GM12873 (cell line): ENCODE results near the gene NRP2.

ENCODE experiments used
- TF ChIP-seq, protein P1 (sequence below): IDR thresholded peaks from 2 replicates; pipeline ENCODE4 v1.5.1; 2012; ENCODE audit warnings: low read depth, mild to moderate bottlenecking, moderate library complexity, low read length, control low read depth; ENCODE audit not compliant: insufficient read depth; ENCODE audit errors: missing control alignments

The NRP2 gene

DNA sequence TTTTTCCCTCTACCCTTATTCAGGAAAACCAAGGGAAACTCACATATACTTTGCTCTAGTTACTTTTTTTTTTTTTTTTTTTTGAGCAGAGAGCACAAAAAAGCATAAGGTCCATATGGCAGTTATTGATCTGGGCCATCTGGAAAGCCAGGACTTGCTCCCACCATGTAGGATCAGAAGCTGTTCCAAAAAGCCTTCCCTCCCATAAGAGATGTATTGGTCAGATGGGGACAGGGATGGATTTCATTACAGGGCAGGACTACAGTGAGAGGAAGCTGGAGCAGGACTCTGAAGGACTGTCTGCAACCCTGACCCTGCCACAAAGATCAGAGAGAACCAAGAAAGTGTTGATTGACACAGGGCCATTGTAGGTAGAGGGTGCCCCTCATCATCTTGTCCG lies 57.3 kb downstream of the NRP2 start:
- TF ChIP-seq, protein P1, sequence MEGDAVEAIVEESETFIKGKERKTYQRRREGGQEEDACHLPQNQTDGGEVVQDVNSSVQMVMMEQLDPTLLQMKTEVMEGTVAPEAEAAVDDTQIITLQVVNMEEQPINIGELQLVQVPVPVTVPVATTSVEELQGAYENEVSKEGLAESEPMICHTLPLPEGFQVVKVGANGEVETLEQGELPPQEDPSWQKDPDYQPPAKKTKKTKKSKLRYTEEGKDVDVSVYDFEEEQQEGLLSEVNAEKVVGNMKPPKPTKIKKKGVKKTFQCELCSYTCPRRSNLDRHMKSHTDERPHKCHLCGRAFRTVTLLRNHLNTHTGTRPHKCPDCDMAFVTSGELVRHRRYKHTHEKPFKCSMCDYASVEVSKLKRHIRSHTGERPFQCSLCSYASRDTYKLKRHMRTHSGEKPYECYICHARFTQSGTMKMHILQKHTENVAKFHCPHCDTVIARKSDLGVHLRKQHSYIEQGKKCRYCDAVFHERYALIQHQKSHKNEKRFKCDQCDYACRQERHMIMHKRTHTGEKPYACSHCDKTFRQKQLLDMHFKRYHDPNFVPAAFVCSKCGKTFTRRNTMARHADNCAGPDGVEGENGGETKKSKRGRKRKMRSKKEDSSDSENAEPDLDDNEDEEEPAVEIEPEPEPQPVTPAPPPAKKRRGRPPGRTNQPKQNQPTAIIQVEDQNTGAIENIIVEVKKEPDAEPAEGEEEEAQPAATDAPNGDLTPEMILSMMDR: no peak

DNA sequence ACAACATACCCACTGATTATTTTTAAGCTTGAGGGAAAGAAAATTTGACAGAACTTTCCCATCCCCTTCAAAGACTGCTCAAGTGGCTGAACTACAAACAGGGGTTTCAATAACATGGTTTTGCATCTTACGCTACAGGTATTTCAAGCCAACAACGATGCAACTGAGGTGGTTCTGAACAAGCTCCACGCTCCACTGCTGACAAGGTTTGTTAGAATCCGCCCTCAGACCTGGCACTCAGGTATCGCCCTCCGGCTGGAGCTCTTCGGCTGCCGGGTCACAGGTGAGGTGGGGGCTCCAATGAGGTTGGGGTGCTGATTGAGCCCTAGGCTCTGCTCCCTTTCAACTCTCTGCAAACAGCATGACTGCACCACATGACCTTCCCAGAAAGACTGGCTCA lies 58.1 kb downstream of the NRP2 start:
- TF ChIP-seq, protein P1: no peak

DNA sequence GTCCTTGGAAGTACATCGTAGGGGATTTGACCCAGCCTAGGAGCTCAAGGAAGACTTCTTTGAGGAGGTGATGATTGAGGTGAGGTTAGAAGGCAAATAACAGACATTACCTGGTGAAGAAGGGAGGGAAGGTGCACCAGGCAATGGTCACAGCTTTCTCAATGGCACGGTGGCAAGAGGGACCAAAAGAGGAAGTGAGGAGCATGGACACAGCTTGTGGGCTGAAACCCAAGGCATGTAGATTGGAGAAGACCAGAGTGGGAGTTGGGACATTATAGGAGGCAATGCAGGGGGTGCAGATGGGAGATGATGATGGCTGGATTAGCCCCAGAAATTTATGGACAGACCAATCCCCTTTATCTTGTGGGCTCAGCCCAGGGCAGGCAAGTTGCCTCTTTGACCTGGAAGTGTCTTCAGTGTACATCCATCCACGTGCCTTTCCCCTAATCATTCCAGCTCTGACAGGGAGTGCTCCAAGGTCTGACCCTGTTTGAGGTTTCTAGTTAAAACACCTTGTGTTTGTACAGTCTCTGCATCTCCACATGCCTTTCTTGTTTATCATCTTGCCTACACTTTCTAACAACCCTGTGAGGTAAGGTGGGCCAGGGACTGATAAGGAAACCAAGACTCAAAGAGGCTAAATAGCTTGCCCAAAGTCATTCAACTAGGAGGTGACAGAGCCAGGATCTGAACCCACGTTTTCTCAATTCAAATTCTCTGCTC lies 59.1 kb downstream of the NRP2 start:
- TF ChIP-seq, protein P1: no peak

DNA sequence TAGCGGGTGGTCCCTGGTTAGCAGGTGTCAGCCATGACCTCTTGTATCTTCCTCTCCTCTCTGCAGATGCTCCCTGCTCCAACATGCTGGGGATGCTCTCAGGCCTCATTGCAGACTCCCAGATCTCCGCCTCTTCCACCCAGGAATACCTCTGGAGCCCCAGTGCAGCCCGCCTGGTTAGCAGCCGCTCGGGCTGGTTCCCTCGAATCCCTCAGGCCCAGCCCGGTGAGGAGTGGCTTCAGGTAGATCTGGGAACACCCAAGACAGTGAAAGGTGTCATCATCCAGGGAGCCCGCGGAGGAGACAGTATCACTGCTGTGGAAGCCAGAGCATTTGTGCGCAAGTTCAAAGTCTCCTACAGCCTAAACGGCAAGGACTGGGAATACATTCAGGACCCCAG lies 60.8 kb downstream of the NRP2 start:
- TF ChIP-seq, protein P1: no peak

DNA sequence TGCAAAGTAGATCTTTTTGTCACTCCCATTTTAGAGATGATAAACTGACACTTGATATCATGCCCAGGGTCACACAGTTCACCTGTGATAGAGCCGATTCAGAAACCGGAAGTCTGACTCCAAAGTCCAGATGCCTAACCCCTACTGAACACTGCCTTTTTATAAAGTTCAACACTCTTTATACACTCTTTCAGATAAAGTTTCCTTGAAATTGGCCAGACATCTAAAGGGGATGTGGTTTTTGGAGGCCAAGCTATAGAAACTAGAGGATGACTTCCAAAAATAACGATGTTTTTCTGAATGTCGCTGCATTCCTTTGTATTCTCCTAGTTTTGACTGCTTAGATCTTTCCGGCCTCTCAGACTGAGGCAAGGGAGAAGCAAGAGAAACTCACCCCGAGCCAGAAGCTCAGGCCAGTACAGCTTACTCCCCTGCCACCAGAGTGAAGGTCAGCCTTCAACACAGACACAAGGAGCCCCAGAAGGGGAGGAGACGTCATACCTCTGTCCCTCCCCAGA lies 61.8 kb downstream of the NRP2 start:
- TF ChIP-seq, protein P1: no peak

DNA sequence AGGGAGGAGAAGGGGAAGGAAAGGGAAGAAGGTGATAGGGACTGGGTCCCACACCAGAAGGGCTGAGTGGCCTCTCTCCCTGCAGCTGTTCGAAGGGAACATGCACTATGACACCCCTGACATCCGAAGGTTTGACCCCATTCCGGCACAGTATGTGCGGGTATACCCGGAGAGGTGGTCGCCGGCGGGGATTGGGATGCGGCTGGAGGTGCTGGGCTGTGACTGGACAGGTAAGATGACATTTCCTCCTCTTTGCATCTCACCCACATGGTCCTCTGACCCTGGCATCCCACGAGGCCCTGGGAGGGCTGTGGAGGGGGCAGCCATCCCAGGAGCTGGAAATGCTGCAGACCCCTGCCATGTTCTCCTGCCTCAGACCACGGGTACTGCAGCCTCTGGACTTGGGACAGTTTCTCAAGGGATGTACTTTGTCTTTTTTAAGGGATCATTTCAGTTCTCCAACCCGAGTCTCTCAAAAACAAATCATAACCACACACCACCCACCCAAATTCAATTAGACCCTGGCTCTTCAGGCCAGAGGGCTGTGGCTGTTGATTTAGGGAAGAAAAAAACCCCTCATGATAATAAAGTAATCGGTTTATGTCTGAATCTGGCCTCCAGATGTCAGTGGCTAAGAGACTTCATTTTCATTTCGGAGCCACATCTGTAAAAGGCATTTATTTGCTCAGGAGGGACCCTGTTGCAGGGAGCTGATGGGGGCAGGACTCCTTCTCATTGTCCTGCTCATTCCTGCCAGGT lies 63.5 kb downstream of the NRP2 start:
- TF ChIP-seq, protein P1: no peak

DNA sequence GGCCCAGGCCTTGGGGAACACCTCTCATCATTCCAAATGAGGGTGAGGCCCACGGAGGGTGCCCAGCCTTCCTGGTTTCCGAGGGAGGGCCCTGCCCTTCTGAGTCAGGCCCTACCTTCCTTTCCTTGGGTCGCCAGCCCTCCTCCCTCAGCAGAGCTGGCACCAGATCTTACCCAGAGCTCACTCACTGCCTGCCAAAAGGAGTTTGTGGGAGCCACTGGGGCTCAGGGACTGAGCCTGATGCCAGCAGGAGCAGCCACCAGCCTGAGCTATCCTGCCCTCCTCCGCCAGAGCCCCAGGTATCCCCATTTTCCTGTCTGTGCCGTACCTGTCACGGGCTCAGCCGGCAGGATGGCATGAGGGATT lies 64.1 kb downstream of the NRP2 start:
- TF ChIP-seq, protein P1: no peak
